Measurements from ENCODE around the gene IL9. TPM values are rescaled to one million over a fixed set of nuclear protein-coding genes. Genes with fewer than 3 reads are reported as not detected.
A peak's percentile ranks its signal among the peaks of the same experiment; 100 is the strongest.

IL9 gene
- total RNA-seq: not detected
- long read RNA-seq, donor 1: 0 reads
- long read RNA-seq, donor 2: 0 reads

GRCh38 chr5:135895474-135896006 lies at the start of gene IL9:
Gene IL9 (minus strand): TSS chr5:135895841. CDS start chr5:135895816, 25 bp downstream.
- Histone ChIP-seq H3K4me1 (ENCODE audit: low read depth) (no peaks in the 10 kb centered on the region), H3K36me3 (ENCODE audit: low read depth) (no peaks in the 10 kb centered on the region), H3K9me3 (no peaks in the 10 kb centered on the region), H3K4me3 (no peak within 1 kb of the TSS)
- ATAC-seq (no peak), DNase-seq (no peak)
- no peak for TF ChIP-seq CTCF (IDR thresholded peaks at IDR 0.05)
- intact Hi-C loops (cut with DNase I, micrococcal nuclease): no loop called here

GRCh38 chr5:135944967-135945560 lies 49.4 kb upstream of the IL9 start:
- TF ChIP-seq CTCF (IDR thresholded peaks at IDR 0.05): peak; percentile 50
- intact Hi-C loops (cut with DNase I, micrococcal nuclease): loop anchor here (5.0 to 10.0 kb wide), 5 partner anchors 117 to 267 kb away; no protein-coding TSS in a partner anchor
- no peak overlapping the region for H3K4me3 ChIP-seq
- DNase-seq (peak in 1 of 3 donors; percentile 84), ATAC-seq (peak; percentile 59)
- H3K9me3 ChIP-seq: no peaks in the 10 kb centered on the region
- H3K36me3 ChIP-seq (ENCODE audit: low read depth): no peaks in the 10 kb centered on the region
- H3K4me1 ChIP-seq (ENCODE audit: low read depth): no peaks in the 10 kb centered on the region

GRCh38 chr5:135944564-135944963 lies 48.9 kb upstream of the IL9 start:
- intact Hi-C loops (cut with DNase I, micrococcal nuclease): loop anchor here in 1 of 2 donors (10.0 kb wide), 2 partner anchors 120 to 230 kb away; no protein-coding TSS in a partner anchor
- no peak overlapping the region for H3K4me3 ChIP-seq
- TF ChIP-seq CTCF (IDR thresholded peaks at IDR 0.05): no peak
- H3K36me3 ChIP-seq (ENCODE audit: low read depth): no peaks in the 10 kb centered on the region
- ATAC-seq: no peak
- no peaks in the 10 kb centered on the region for H3K9me3 ChIP-seq
- no peak for DNase-seq
- no peaks in the 10 kb centered on the region for H3K4me1 ChIP-seq (ENCODE audit: low read depth)

DNA sequence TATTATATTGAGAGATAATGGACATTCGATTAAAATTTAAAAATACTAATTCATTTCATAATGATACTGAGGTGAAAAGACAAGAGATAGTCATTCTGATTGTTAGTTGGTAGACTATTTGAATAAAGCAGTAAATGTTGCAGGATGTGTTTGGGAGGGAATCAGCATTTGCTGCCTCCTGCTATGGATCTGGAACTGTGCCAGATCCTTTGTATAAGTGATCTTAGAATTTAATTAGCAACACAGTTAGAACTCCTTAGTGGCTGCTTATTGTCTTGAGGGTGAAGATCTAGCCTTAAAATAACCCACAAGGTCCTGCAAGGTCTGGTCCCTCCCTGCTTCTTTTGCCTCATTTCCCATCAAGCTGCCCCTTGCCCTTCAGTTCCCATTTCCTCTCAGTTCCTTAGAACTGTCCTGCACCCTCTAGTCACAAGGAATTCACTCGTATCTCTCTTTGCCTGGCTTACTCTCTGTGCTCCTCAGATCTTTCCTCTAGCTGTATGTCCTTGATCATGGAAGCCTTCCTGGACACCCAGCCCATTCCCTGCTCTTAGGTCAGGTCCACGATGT lies 46.6 kb upstream of the IL9 start:
- DNase-seq: no peak
- no peak for ATAC-seq
- Histone ChIP-seq H3K4me1 (ENCODE audit: low read depth) (no peaks in the 10 kb centered on the region), H3K4me3 (no peak overlapping the region), H3K9me3 (no peaks in the 10 kb centered on the region), H3K36me3 (ENCODE audit: low read depth) (no peaks in the 10 kb centered on the region)
- TF ChIP-seq CTCF (IDR thresholded peaks at IDR 0.05): no peak
- intact Hi-C loops (cut with DNase I, micrococcal nuclease): loop anchor here in 1 of 2 donors (10.0 kb wide), 2 partner anchors 123 to 233 kb away; no protein-coding TSS in a partner anchor

- no peak for DNase-seq
- intact Hi-C loops (cut with DNase I, micrococcal nuclease): loop anchor here in 1 of 2 donors (10.0 kb wide), 2 partner anchors 123 to 233 kb away; no protein-coding TSS in a partner anchor
- Histone ChIP-seq H3K36me3 (ENCODE audit: low read depth) (no peaks in the 10 kb centered on the region), H3K9me3 (no peaks in the 10 kb centered on the region), H3K4me1 (ENCODE audit: low read depth) (no peaks in the 10 kb centered on the region), H3K4me3 (no peak overlapping the region)
- ATAC-seq: no peak
- no peak for TF ChIP-seq CTCF (IDR thresholded peaks at IDR 0.05)
Measured at GRCh38 chr5:135941711-135942110, 46.1 kb upstream of the IL9 start.
